Inferior parietal cortex (tissue), 1 donor: ENCODE measurements around the gene MBLAC1.
A peak's percentile ranks its signal among the peaks of the same experiment; 100 is the strongest.

Experiments used
- DNase-seq: peaks from one replicate; pipeline ENCODE4 v3.0.0-alpha.2; 2016; ENCODE audit errors: extremely low spot score

MBLAC1 gene

GRCh38 chr7:100095704-100096103, 31.1 kb upstream of the MBLAC1 start:
- DNase-seq, result no peak

GRCh38 chr7:100098913-100099312, 27.9 kb upstream of the MBLAC1 start:
- no peak for DNase-seq

- DNase-seq, result no peak
These were observed 27.3 kb upstream of the MBLAC1 start for GRCh38 chr7:100099452-100099851.

- peak; percentile 95 for DNase-seq
These were observed 26.2 kb upstream of the MBLAC1 start for GRCh38 chr7:100100420-100101015.

- peak; percentile 100 for DNase-seq
These were observed 25.5 kb upstream of the MBLAC1 start, which contains the start of the genes AP4M1 and MCM7 for GRCh38 chr7:100101016-100101862. Gene AP4M1, plus strand, starts transcription at chr7:100101643. Its CDS starts 72 bp downstream, at chr7:100101715. Gene MCM7, minus strand, starts transcription at chr7:100101397. Its CDS starts 103 bp downstream, at chr7:100101294.

- no peak for DNase-seq
These were observed 23.6 kb upstream of the MBLAC1 start for GRCh38 chr7:100102950-100103840.

GRCh38 chr7:100105534-100105933, 21.2 kb upstream of the MBLAC1 start:
- DNase-seq, result no peak

GRCh38 chr7:100106633-100107032, 20.1 kb upstream of the MBLAC1 start:
- DNase-seq, result no peak

- DNase-seq, result no peak
These were observed 19.5 kb upstream of the MBLAC1 start for GRCh38 chr7:100107125-100107737.

GRCh38 chr7:100107890-100108289, 18.9 kb upstream of the MBLAC1 start:
- no peak for DNase-seq

GRCh38 chr7:100109521-100110163, 17.1 kb upstream of the MBLAC1 start:
- DNase-seq, result no peak

- no peak for DNase-seq
These were observed 15.6 kb upstream of the MBLAC1 start for GRCh38 chr7:100111156-100111555.

- DNase-seq, result no peak
These were observed 14.9 kb upstream of the MBLAC1 start for GRCh38 chr7:100111914-100112313.

GRCh38 chr7:100115026-100115425, 11.7 kb upstream of the MBLAC1 start:
- DNase-seq, result no peak

GRCh38 chr7:100118388-100119071, 8.2 kb upstream of the MBLAC1 start:
- no peak for DNase-seq

- peak; percentile 97 for DNase-seq
These were observed 7.4 kb upstream of the MBLAC1 start, which contains the start of the genes CNPY4 and TAF6 for GRCh38 chr7:100119072-100119969. Gene CNPY4, plus strand, starts transcription at chr7:100119634. Its CDS starts 111 bp downstream, at chr7:100119745. Gene TAF6, minus strand, starts transcription at chr7:100119358. Its CDS starts 5,149 bp downstream, at chr7:100114209.

GRCh38 chr7:100119970-100120732, 6.6 kb upstream of the MBLAC1 start:
- DNase-seq, result peak; percentile 74

GRCh38 chr7:100120733-100121036, 6.1 kb upstream of the MBLAC1 start:
- DNase-seq, result no peak

GRCh38 chr7:100122067-100122466, 4.7 kb upstream of the MBLAC1 start:
- no peak for DNase-seq
